IMR-90 (cell line): Measurements from ENCODE around the gene TRAF7.

Source experiments
- MXI1 ChIP-seq: IDR thresholded peaks from 2 replicates; pipeline ENCODE4 v1.6.1; 2012; ENCODE audit warnings: low read depth, mild to moderate bottlenecking, low read length, moderate library complexity, borderline replicate concordance
- TF ChIP-seq, protein P1 (sequence below): fragments of 150-350 bp; IDR thresholded peaks from 2 replicates; pipeline ENCODE4 v1.6.1; 2016; ENCODE audit warnings: low read depth, mild to moderate bottlenecking, low read length, moderate library complexity, borderline replicate concordance
- TF ChIP-seq, protein P2 (sequence below): conservative IDR thresholded peaks from 2 replicates; pipeline ENCODE4 v1.5.1; 2012; ENCODE audit warnings: mild to moderate bottlenecking, low read depth, low read length, improper control_type of control experiment

GRCh38 chr16:2223221-2223941 is 67.8 kb downstream of the TRAF7 start, which contains the start of gene E4F1:
- TF ChIP-seq, protein P1, sequence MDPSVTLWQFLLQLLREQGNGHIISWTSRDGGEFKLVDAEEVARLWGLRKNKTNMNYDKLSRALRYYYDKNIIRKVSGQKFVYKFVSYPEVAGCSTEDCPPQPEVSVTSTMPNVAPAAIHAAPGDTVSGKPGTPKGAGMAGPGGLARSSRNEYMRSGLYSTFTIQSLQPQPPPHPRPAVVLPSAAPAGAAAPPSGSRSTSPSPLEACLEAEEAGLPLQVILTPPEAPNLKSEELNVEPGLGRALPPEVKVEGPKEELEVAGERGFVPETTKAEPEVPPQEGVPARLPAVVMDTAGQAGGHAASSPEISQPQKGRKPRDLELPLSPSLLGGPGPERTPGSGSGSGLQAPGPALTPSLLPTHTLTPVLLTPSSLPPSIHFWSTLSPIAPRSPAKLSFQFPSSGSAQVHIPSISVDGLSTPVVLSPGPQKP = no peak
- peak; percentile 93 for TF ChIP-seq MXI1
- TF ChIP-seq, protein P2, sequence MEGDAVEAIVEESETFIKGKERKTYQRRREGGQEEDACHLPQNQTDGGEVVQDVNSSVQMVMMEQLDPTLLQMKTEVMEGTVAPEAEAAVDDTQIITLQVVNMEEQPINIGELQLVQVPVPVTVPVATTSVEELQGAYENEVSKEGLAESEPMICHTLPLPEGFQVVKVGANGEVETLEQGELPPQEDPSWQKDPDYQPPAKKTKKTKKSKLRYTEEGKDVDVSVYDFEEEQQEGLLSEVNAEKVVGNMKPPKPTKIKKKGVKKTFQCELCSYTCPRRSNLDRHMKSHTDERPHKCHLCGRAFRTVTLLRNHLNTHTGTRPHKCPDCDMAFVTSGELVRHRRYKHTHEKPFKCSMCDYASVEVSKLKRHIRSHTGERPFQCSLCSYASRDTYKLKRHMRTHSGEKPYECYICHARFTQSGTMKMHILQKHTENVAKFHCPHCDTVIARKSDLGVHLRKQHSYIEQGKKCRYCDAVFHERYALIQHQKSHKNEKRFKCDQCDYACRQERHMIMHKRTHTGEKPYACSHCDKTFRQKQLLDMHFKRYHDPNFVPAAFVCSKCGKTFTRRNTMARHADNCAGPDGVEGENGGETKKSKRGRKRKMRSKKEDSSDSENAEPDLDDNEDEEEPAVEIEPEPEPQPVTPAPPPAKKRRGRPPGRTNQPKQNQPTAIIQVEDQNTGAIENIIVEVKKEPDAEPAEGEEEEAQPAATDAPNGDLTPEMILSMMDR = no peak
